Hepatocyte (in vitro differentiated cells): ENCODE results near the gene CCDC85C.

Source experiments
- CTCF ChIP-seq: fragments of 200-600 bp; sonication (generic); IDR thresholded peaks from 2 replicates; pipeline ENCODE4 v1.5.1; 2016; ENCODE audit warnings: antibody characterized with exemption, mild to moderate bottlenecking; ENCODE audit not compliant: poor library complexity
- EZH2 ChIP-seq: fragments of 200-600 bp; sonication (generic); IDR thresholded peaks from 2 replicates; pipeline ENCODE4 v1.6.1; 2016; ENCODE audit warnings: antibody characterized with exemption, mild to moderate bottlenecking, borderline replicate concordance

- TF ChIP-seq EZH2 (no peak), CTCF (no peak)
Observed at GRCh38 chr14:99523704-99524055, 80.3 kb downstream of the CCDC85C start.
